Cardiac muscle cell (in vitro differentiated cells and primary cell): ENCODE measurements around the gene TMEM81. TPM values are rescaled to one million over a fixed set of nuclear protein-coding genes. Genes with fewer than 3 reads are reported as not detected.

ENCODE experiments used
- DNase-seq, 2 donors: peaks; one replicate each; pipeline versions ENCODE4 v3.0.0 to v3.0.0-alpha.2; 2010 to 2017; ENCODE audit warnings: low read depth in 1 of 2, low spot score in 1 of 2
- H3K27ac ChIP-seq: fragments of 200-600 bp; sonication (generic); 2 replicates; pipeline ENCODE4 v1.5.1; 2016
- H3K27me3 ChIP-seq: fragments of 200-600 bp; sonication (generic); 2 replicates; pipeline ENCODE4 v1.6.0; 2016; ENCODE audit warnings: control low read depth
- H3K36me3 ChIP-seq: fragments of 200-600 bp; sonication (generic); 2 replicates; pipeline ENCODE4 v1.5.1; 2016; ENCODE audit warnings: control low read depth
- H3K4me1 ChIP-seq: fragments of 200-600 bp; sonication (generic); 2 replicates; pipeline ENCODE4 v1.8.1; 2017; ENCODE audit warnings: low read depth, mild to moderate bottlenecking, mixed run types
- H3K4me3 ChIP-seq: fragments of 200-600 bp; sonication (generic); 2 replicates; pipeline ENCODE4 v1.5.1; 2016; ENCODE audit warnings: mild to moderate bottlenecking
- H3K9me3 ChIP-seq: fragments of 200-600 bp; sonication (generic); 2 replicates; pipeline ENCODE4 v1.5.1; 2017; ENCODE audit warnings: low read depth, mild to moderate bottlenecking, control low read depth
- CTCF ChIP-seq: IDR thresholded peaks from 2 replicates; pipeline ENCODE4 v1.5.1; 2012; ENCODE audit warnings: low read depth, mild to moderate bottlenecking, low read length
- polyA plus RNA-seq: library from polyadenylated mRNA; unstranded; fragments of >200 nt; fragmentation: Nextera tagmentation; extraction: Ambion mirVana; gene quantifications from 2 replicates; pipeline ENCODE4 v1.2.1, GENCODE V29; 2016
- total RNA-seq: library from RNA; depleted of rRNA; stranded (reverse); fragments of >200 nt; gene quantifications from 2 replicates; pipeline ENCODE4 v1.2.3, GENCODE V29; 2016

The TMEM81 gene
- total and polyA plus RNA-seq, 2 experiments from 2014 or later, result 1.1 to 2.1 TPM

DNA sequence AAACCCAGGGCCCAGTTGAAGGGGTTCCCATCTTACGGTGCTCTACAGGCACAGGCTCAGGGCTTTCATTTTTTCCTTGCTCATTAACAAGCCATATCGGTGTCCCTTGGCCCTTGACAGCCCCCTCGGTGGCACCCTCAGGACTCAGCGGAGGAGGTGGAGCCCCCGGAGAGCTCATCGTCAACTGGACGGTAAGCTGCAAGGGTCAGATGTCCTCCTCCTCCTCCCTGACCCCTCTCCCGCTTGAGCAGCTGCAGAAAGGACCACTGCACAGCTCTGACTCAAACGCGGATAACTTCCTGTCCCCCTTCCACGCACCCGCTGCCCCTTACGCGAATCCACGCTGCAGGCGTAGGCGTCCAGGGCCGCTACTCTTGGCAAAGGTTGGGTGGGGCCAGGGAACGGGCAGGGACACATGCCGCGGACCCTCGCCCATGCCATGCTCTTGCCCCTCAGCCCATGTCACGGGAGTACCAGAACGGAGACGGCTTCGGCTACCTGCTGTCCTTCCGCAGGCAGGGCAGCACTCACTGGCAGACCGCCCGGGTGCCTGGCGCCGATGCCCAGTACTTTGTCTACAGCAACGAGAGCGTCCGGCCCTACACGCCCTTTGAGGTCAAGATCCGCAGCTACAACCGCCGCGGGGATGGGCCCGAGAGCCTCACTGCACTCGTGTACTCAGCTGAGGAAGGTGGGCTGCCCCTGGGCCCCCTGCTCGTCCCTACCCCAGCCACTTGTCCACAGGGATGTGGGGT is 14.7 kb downstream of the TMEM81 start:
- Histone ChIP-seq H3K27me3 (no peaks in the 10 kb centered on the region), H3K27ac (no peak overlapping the region), H3K4me1 (no peaks in the 10 kb centered on the region), H3K4me3 (no peak overlapping the region), H3K36me3 (no peaks in the 10 kb centered on the region), H3K9me3 (no peaks in the 10 kb centered on the region)
- no peak for TF ChIP-seq CTCF
- DNase-seq, result no peak

- peak in 1 of 2 donors; percentile 76 for DNase-seq
- H3K9me3 ChIP-seq, result no peaks in the 10 kb centered on the region
- H3K36me3 ChIP-seq, result no peaks in the 10 kb centered on the region
- H3K4me1 ChIP-seq, result no peaks in the 10 kb centered on the region
- H3K4me3 ChIP-seq, result no peak overlapping the region
- TF ChIP-seq CTCF, result no peak
- H3K27me3 ChIP-seq, result no peaks in the 10 kb centered on the region
- no peak overlapping the region for H3K27ac ChIP-seq
These were observed 15.7 kb downstream of the TMEM81 start for GRCh38 chr1:205068457-205069040.

GRCh38 chr1:205068001-205068400 is 16.3 kb downstream of the TMEM81 start:
- Histone ChIP-seq H3K27ac (no peak overlapping the region), H3K27me3 (no peaks in the 10 kb centered on the region), H3K4me1 (no peaks in the 10 kb centered on the region), H3K4me3 (no peak overlapping the region), H3K36me3 (no peaks in the 10 kb centered on the region), H3K9me3 (no peaks in the 10 kb centered on the region)
- DNase-seq, result no peak
- no peak for TF ChIP-seq CTCF

GRCh38 chr1:205067031-205067430 is 17.2 kb downstream of the TMEM81 start:
- no peak for TF ChIP-seq CTCF
- Histone ChIP-seq H3K9me3 (no peaks in the 10 kb centered on the region), H3K36me3 (no peaks in the 10 kb centered on the region), H3K27me3 (no peaks in the 10 kb centered on the region), H3K4me1 (no peaks in the 10 kb centered on the region), H3K4me3 (no peak overlapping the region), H3K27ac (no peak overlapping the region)
- DNase-seq, result no peak

DNA sequence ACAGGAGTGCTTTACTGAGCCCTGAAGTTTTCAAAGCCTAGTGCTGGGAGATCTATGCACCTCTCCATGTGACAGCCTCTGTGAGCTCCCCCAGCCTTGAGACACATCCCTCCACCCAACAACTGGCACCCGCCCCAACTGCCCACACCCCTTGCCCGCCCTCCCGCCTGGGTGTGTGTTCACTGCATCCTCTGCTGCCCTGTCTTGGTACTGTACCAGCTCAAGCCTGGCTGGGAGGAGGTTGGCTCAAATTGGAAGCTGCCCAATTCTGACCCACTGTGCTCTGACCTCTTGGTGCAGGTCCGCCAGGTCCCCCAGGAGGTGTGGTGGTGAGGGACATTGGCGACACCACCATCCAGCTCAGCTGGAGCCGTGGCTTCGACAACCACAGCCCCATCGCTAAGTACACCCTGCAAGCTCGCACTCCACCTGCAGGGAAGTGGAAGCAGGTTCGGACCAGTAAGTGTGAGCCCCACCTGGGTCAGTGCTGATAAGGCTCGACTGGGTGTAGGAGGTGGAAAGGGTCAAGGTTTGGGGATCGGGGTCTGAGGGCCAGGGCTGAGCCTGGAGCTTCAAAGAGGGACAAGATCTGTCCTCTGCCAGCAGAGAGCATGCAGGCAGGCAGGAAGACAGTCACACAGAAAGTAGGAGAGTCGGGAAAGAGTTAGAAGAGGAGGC is 18.0 kb downstream of the TMEM81 start:
- Histone ChIP-seq H3K27me3 (no peaks in the 10 kb centered on the region), H3K4me3 (no peak overlapping the region), H3K27ac (no peak overlapping the region), H3K9me3 (no peaks in the 10 kb centered on the region), H3K36me3 (no peaks in the 10 kb centered on the region), H3K4me1 (no peaks in the 10 kb centered on the region)
- peak; percentile 3 for TF ChIP-seq CTCF
- DNase-seq, result no peak
